GM23338 (cell line): ENCODE data around the gene ENTPD1. TPM values are rescaled to one million over a fixed set of nuclear protein-coding genes. Genes with fewer than 3 reads are reported as not detected.

Experiments
- EZH2 ChIP-seq: fragments of 200-600 bp; sonication (generic); IDR thresholded peaks from one replicate; pipeline ENCODE4 v1.8.0; 2017; ENCODE audit warnings: antibody characterized with exemption, mild to moderate bottlenecking, low read depth; ENCODE audit not compliant: unreplicated experiment
- JUNB ChIP-seq: IDR thresholded peaks from one replicate; pipeline ENCODE4 v1.6.1; 2016; ENCODE audit warnings: antibody characterized with exemption; ENCODE audit not compliant: unreplicated experiment
- NANOG ChIP-seq: IDR thresholded peaks from 2 replicates; pipeline ENCODE4 v1.6.1; 2016; ENCODE audit warnings: antibody characterized with exemption, borderline replicate concordance
- polyA plus RNA-seq: library from polyadenylated mRNA; unstranded; fragments of >200 nt; fragmentation: Nextera tagmentation; extraction: Ambion mirVana; gene quantifications from 2 replicates; pipeline ENCODE4 v1.2.1, GENCODE V29; 2016
- total RNA-seq: library from RNA; depleted of rRNA; stranded (reverse); fragments of >200 nt; shearing (Covaris generic); gene quantifications from 2 replicates; pipeline ENCODE4 v1.2.3, GENCODE V29; 2014
- TF ChIP-seq, protein P1 (sequence below): fragments of 250-450 bp; sonication (Bioruptor Pico); IDR thresholded peaks from 2 replicates; pipeline ENCODE4 v1.5.0; 2020; ENCODE audit warnings: mild to moderate bottlenecking, moderate library complexity
- TF ChIP-seq, protein P2 (sequence below), 2 experiments: fragments of 200-600 bp in 1 of 2; sonication (generic) in 1 of 2; conservative IDR thresholded peaks; 2 replicates each; pipeline versions ENCODE4 v1.5.1 to v1.6.1; 2016 to 2017; ENCODE audit warnings: antibody characterized with exemption in 2 of 2, low read depth in 2 of 2, mild to moderate bottlenecking in 2 of 2, moderate library complexity in 1 of 2

ENTPD1 gene
- total and polyA plus RNA-seq, 2 experiments from 2014 or later: 2.3 to 3.6 TPM

- TF ChIP-seq, protein P1, sequence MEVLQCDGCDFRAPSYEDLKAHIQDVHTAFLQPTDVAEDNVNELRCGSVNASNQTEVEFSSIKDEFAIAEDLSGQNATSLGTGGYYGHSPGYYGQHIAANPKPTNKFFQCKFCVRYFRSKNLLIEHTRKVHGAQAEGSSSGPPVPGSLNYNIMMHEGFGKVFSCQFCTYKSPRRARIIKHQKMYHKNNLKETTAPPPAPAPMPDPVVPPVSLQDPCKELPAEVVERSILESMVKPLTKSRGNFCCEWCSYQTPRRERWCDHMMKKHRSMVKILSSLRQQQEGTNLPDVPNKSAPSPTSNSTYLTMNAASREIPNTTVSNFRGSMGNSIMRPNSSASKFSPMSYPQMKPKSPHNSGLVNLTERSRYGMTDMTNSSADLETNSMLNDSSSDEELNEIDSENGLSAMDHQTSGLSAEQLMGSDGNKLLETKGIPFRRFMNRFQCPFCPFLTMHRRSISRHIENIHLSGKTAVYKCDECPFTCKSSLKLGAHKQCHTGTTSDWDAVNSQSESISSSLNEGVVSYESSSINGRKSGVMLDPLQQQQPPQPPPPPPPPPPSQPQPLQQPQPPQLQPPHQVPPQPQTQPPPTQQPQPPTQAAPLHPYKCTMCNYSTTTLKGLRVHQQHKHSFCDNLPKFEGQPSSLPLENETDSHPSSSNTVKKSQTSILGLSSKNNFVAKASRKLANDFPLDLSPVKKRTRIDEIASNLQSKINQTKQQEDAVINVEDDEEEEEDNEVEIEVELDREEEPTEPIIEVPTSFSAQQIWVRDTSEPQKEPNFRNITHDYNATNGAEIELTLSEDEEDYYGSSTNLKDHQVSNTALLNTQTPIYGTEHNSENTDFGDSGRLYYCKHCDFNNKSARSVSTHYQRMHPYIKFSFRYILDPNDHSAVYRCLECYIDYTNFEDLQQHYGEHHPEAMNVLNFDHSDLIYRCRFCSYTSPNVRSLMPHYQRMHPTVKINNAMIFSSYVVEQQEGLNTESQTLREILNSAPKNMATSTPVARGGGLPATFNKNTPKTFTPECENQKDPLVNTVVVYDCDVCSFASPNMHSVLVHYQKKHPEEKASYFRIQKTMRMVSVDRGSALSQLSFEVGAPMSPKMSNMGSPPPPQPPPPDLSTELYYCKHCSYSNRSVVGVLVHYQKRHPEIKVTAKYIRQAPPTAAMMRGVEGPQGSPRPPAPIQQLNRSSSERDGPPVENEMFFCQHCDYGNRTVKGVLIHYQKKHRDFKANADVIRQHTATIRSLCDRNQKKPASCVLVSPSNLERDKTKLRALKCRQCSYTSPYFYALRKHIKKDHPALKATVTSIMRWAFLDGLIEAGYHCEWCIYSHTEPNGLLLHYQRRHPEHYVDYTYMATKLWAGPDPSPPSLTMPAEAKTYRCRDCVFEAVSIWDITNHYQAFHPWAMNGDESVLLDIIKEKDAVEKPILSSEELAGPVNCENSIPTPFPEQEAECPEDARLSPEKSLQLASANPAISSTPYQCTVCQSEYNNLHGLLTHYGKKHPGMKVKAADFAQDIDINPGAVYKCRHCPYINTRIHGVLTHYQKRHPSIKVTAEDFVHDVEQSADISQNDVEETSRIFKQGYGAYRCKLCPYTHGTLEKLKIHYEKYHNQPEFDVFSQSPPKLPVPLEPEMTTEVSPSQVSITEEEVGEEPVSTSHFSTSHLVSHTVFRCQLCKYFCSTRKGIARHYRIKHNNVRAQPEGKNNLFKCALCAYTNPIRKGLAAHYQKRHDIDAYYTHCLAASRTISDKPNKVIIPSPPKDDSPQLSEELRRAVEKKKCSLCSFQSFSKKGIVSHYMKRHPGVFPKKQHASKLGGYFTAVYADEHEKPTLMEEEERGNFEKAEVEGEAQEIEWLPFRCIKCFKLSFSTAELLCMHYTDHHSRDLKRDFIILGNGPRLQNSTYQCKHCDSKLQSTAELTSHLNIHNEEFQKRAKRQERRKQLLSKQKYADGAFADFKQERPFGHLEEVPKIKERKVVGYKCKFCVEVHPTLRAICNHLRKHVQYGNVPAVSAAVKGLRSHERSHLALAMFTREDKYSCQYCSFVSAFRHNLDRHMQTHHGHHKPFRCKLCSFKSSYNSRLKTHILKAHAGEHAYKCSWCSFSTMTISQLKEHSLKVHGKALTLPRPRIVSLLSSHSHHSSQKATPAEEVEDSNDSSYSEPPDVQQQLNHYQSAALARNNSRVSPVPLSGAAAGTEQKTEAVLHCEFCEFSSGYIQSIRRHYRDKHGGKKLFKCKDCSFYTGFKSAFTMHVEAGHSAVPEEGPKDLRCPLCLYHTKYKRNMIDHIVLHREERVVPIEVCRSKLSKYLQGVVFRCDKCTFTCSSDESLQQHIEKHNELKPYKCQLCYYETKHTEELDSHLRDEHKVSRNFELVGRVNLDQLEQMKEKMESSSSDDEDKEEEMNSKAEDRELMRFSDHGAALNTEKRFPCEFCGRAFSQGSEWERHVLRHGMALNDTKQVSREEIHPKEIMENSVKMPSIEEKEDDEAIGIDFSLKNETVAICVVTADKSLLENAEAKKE (CRISPR knock-in tag): no peak
- no peak for TF ChIP-seq JUNB
- TF ChIP-seq, protein P2, sequence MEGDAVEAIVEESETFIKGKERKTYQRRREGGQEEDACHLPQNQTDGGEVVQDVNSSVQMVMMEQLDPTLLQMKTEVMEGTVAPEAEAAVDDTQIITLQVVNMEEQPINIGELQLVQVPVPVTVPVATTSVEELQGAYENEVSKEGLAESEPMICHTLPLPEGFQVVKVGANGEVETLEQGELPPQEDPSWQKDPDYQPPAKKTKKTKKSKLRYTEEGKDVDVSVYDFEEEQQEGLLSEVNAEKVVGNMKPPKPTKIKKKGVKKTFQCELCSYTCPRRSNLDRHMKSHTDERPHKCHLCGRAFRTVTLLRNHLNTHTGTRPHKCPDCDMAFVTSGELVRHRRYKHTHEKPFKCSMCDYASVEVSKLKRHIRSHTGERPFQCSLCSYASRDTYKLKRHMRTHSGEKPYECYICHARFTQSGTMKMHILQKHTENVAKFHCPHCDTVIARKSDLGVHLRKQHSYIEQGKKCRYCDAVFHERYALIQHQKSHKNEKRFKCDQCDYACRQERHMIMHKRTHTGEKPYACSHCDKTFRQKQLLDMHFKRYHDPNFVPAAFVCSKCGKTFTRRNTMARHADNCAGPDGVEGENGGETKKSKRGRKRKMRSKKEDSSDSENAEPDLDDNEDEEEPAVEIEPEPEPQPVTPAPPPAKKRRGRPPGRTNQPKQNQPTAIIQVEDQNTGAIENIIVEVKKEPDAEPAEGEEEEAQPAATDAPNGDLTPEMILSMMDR (conservative IDR thresholded peaks at IDR 0.05; ENCODE audit: low read depth in 2 of 2): no peak
- no peak for TF ChIP-seq NANOG
- no peak for TF ChIP-seq EZH2
Observed at GRCh38 chr10:95809370-95810197, 53.6 kb downstream of the ENTPD1 start (continued).
